HPDE6-E6E7 (cell line): ENCODE measurements around the gene SLC33A1.

Source experiments
- DNase-seq: peaks from one replicate; pipeline ENCODE4 v3.0.0; 2011; ENCODE audit warnings: missing footprints; ENCODE audit errors: extremely low spot score

SLC33A1 gene

DNA sequence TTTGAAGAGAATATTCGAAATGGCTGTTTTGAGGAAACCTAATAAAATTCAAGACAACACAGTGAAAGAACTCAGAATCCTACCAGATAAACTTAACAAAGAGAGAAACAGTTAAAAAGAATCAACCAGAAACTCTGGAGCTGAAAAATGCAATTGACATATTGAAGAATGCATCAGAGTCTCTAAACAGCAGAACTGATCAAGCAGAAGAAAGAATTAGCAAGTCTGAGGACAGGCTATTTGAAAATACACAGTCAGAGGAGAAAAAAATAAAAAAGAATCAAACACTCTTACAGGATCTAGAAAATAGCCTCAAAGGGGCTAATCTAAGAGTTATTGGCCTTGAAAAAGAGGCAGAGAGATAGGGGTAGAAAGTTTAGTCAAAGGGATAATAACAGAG lies 61.7 kb downstream of the SLC33A1 start:
- no peak for DNase-seq

DNA sequence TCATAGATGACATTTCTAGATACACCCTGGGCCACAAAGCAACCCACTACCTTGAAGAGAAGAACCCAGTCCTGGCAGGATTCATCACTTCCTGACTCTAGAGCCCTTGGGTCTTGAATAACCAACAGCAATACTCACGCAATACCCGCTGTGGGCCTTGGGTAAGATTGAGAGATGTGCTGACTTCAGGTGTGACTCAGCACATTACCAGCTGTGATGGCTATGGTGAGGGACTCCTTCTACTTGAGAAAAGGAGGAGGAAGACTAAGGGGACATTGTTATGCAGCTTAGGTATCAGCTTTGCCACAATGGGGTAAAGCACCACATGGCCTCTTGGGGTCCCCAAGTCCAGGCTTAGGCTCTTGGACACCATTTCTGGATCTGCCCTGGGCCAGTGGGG lies 63.0 kb downstream of the SLC33A1 start:
- DNase-seq, result no peak

DNA sequence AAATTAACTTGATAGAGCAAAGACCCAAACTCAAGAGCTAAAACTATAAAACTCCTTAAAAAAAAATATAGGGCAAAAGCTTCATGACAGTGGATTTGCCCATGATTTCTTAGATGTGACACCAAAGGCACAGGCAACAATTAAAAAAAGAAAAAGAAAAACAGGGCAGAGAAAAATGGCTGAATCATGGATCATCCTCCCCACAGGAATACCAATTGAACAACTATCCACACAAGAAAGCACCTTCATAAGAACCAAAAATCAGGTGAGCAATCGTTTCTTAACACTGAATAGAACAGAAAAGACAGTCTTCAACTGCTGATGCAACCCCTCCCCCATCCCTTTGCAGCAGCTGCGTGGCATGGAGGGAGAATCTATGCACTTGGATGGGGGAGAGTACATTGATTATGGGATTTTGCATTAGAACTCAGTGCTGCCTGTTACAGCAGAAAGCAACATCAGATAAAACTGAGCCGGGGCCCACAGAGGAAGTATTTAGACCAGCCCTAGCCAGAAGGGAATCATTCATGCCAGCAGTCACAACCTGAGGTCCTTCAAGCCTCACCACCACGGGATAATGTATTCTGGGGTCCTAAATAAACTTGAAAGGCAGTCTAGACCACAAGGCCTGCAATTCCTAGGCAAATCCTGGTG lies 63.8 kb downstream of the SLC33A1 start:
- DNase-seq, result no peak

DNA sequence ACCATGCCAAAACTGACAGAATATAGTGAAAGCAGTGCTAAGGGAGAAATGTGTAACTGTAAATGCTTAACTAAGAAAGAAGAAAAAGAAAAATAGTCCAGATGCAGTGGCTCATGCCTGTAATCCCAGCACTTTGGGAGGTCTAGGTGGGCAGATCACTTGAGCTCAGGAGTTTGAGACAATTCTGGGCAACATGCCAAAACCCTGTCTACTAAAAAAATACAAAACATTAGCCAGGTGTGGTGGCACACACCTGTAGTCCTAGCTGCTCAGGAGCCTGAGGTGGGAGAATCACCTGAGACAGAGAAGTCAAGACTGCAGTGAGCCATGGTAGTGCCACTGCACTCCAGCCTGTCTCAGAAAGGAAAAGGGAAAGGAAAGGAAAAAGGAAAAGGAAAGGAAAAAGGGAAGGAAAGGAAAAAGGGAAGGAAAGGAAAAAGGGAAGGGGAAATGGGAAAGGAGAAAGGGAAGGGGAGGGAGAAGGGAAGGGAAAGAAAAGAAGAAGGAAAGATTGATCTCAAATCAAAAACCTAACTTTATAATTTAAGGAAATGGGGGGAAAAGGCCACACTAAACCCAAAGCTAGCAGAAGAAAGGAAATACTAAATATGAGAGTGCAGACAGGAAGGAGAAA lies 68.4 kb downstream of the SLC33A1 start:
- no peak for DNase-seq

DNA sequence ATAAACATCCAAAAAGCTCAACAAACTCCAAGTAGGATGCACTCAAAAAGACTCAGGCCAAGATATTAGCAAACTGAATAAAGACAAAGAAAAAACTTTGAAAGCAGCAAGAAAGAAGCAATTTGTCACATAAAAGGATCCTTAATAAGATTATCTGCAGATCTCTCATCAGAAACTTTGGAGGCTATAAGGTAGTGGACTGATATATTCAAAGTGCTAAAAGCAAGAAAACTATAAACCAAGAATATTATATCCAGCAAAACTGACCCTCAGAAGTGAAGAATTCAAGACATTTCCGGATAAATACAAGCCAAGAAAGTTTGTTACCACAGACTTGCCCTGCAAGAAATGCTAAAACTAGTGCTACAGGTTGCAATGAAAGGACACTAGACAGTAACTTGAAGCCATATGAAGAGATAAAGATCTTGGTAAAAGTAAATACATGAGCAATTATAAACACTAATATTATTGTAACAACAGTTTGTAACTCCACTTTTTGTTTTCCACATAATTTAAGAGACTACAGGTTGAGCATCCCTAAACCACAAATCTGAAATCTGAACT lies 71.8 kb downstream of the SLC33A1 start:
- DNase-seq, result no peak

DNA sequence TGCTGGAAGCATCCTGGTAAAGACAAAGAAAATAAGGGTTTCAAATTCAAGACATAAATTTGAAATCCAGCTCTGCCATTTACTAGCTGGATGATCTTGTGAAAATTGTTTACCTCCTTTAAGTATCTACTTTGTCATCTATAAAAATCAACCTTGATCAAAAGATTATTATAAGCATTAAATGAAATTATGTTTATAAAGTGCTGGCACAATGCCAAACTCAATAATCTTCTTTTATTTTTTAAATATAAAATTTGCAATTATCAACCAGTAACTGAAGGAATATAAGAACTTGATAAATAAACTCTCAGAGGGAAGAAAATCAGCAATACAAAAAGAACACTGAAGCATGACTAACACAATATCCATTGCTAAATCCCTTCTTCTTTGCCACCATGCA lies 73.9 kb downstream of the SLC33A1 start:
- no peak for DNase-seq

DNA sequence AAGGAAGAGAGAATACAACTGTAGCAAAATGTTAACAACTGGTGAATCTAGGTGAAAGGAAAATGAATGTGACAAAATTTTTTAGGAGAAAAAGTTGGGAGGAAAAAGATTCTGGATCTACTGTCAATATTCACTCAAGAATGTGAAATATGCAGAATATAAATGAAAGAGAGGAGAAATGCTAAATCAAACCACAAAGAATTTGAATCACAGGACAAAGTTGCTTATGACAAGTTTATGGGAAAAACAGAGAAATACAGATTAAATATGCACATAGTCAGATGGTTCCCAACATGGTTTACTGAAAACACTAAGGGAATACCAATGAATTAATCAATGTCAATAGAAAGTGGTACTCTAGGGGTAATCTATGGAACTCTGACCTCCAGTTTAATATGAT lies 75.8 kb downstream of the SLC33A1 start:
- no peak for DNase-seq

DNA sequence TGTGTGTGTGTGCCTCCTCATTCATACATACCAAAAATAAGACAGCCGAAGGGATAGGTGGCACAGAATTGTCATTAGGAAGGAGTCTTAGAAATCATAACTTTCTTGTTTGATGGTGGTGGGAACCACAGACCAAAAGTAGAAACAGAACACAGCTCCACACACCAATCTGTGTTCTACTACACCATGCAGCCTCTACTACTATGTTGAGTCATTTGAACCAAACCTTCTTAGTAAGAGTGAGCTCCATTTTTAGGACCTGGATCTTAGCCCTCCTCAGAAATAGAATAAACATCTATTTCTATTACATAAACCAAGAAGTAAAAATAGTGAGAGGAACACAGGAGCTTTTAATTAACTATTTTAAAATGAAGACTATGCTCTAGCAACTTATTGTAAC lies 81.4 kb downstream of the SLC33A1 start:
- DNase-seq, result no peak

DNA sequence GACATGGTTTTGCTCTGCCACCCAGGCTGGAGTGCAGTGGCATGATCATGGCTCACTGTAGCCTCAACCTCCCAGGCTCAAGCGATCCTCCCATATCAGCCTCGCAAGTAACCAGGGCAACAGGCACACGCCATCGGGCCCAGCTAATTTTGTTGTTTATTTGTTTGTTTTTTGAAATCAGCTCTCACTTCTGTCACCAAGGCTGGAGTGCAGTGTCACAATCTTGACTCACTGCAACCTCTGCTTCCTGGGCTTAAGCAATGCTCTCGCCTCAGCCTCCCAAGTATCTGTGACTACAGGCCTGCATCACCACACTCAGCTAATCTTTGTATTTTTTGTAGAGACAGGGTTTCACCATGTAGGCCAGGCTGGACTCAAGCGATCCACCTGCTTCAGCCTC lies 83.1 kb downstream of the SLC33A1 start:
- DNase-seq, result no peak
